K562 (cell line): ENCODE data around the gene ZER1.

Source experiments
- DLX4 ChIP-seq: fragments of 250-450 bp; sonication (Bioruptor Pico); IDR thresholded peaks from 2 replicates; pipeline ENCODE4 v1.6.1; 2021; ENCODE audit warnings: mild to moderate bottlenecking
- FOXM1 ChIP-seq, 2 experiments: fragments of 450-650 bp in 1 of 2; sonication (generic) in 1 of 2; formaldehyde crosslinking in 1 of 2; IDR thresholded peaks; 2 replicates each; pipeline versions ENCODE4 v1.6.1 to v1.9.0; 2017 to 2022; ENCODE audit warnings: low read depth in 2 of 2, mild to moderate bottlenecking in 2 of 2, missing genetic modification reagents in 1 of 2, moderate library complexity in 1 of 2
- KAT8 ChIP-seq: fragments of 450-650 bp; IDR thresholded peaks from 2 replicates; pipeline ENCODE4 v1.6.1; 2016; ENCODE audit warnings: low read depth, mild to moderate bottlenecking
- MECOM ChIP-seq: fragments of 250-450 bp; sonication (Bioruptor Pico); IDR thresholded peaks from 2 replicates; pipeline ENCODE4 v1.8.0; 2022; ENCODE audit warnings: inconsistent platforms
- RCOR1 ChIP-seq, 2 experiments: IDR thresholded peaks; 2 replicates each; pipeline ENCODE4 v1.6.1; 2012; ENCODE audit warnings: low read depth in 2 of 2, low read length in 2 of 2, borderline replicate concordance in 1 of 2, improper control_type of control experiment in 1 of 2
- STAT5B ChIP-seq: fragments of 250-450 bp; sonication (Bioruptor Pico); IDR thresholded peaks from 2 replicates; pipeline ENCODE4 v1.8.0; 2021; ENCODE audit warnings: mild to moderate bottlenecking, inconsistent platforms
- TAF15 ChIP-seq: fragments of 200-400 bp; formaldehyde crosslinking; IDR thresholded peaks from 2 replicates; pipeline ENCODE4 v1.6.1; 2017; ENCODE audit warnings: mild to moderate bottlenecking, low read depth, low read length, moderate library complexity
- ZNF146 ChIP-seq: IDR thresholded peaks from one replicate; pipeline ENCODE4 v1.6.1; 2018; ENCODE audit warnings: missing compliant biosample characterization; ENCODE audit not compliant: unreplicated experiment
- TF ChIP-seq, protein P1 (sequence below), 3 experiments: IDR thresholded peaks in 2 of 3; conservative IDR thresholded peaks in 1 of 3; 2 replicates each; pipeline ENCODE4 v1.5.1; 2011 to 2012; ENCODE audit warnings: low read length in 3 of 3, mild to moderate bottlenecking in 3 of 3, control low read depth in 2 of 3, improper control_type of control experiment in 1 of 3, inconsistent platforms in 1 of 3, low read depth in 1 of 3, mixed read lengths in 1 of 3, moderate library complexity in 1 of 3; ENCODE audit not compliant: insufficient read depth in 2 of 3
- TF ChIP-seq, protein P2 (sequence below): fragments of 450-650 bp; IDR thresholded peaks from 2 replicates; pipeline ENCODE4 v1.6.1; 2016; ENCODE audit warnings: antibody characterized with exemption

DNA sequence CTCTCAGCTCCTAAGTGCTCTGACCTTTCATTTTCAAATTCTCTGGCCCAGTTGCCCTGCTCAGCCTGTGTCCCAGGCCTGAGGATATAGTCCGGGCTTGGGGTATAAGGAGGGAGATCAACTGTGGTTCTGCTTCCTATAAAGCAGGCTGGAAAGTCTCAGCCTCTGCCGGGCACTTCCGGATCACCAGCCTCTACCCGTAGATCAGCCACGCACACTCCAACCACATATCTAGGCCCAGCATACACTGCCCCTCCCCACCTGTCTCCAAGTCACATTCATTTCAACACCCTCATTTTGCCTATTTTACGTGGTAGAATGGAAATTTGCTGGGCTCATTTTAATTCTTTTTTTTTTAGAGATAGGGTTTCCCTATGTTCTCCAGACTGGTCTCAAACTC, 3.1 kb downstream of the ZER1 start:
- TF ChIP-seq TAF15 = no peak
- no peak for TF ChIP-seq ZNF146 (CRISPR knock-in tag)
- TF ChIP-seq, protein P1, sequence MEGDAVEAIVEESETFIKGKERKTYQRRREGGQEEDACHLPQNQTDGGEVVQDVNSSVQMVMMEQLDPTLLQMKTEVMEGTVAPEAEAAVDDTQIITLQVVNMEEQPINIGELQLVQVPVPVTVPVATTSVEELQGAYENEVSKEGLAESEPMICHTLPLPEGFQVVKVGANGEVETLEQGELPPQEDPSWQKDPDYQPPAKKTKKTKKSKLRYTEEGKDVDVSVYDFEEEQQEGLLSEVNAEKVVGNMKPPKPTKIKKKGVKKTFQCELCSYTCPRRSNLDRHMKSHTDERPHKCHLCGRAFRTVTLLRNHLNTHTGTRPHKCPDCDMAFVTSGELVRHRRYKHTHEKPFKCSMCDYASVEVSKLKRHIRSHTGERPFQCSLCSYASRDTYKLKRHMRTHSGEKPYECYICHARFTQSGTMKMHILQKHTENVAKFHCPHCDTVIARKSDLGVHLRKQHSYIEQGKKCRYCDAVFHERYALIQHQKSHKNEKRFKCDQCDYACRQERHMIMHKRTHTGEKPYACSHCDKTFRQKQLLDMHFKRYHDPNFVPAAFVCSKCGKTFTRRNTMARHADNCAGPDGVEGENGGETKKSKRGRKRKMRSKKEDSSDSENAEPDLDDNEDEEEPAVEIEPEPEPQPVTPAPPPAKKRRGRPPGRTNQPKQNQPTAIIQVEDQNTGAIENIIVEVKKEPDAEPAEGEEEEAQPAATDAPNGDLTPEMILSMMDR (IDR thresholded peaks at IDR 0.05 in 2 of 3, conservative IDR thresholded peaks at IDR 0.05 in 1 of 3; ENCODE audit: insufficient read depth in 2 of 3, low read depth in 1 of 3, low read length in 3 of 3) = no peak
- no peak for TF ChIP-seq RCOR1 (IDR thresholded peaks at IDR 0.05; ENCODE audit: borderline replicate concordance in 1 of 2, low read depth in 2 of 2, low read length in 2 of 2)
- TF ChIP-seq STAT5B (CRISPR knock-in tag) = no peak
- TF ChIP-seq, protein P2, sequence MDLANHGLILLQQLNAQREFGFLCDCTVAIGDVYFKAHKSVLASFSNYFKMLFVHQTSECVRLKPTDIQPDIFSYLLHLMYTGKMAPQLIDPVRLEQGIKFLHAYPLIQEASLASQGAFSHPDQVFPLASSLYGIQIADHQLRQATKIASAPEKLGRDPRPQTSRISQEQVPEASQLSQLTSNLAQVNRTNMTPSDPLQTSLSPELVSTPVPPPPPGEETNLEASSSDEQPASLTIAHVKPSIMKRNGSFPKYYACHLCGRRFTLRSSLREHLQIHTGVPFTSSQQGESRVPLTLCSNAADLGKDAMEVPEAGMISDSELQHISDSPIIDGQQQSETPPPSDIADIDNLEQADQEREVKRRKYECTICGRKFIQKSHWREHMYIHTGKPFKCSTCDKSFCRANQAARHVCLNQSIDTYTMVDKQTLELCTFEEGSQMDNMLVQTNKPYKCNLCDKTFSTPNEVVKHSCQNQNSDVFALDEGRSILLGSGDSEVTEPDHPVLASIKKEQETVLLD = no peak
- no peak for TF ChIP-seq DLX4
- no peak for TF ChIP-seq MECOM (CRISPR knock-in tag)
- no peak for TF ChIP-seq KAT8
- TF ChIP-seq FOXM1 (IDR thresholded peaks at IDR 0.05; ENCODE audit: low read depth) = no peak
- TF ChIP-seq FOXM1 (CRISPR knock-in tag; IDR thresholded peaks at IDR 0.05; ENCODE audit: low read depth) = no peak
